HG03439 (cell line): ENCODE data around the gene PTPRK.

Experiments
- ATAC-seq: cut with Tn5 transposase; IDR thresholded peaks from one replicate; pipeline ENCODE4 v1.9.1; 2021; ENCODE audit warnings: mild to moderate bottlenecking, moderate library complexity; ENCODE audit not compliant: unreplicated experiment

Gene PTPRK

DNA sequence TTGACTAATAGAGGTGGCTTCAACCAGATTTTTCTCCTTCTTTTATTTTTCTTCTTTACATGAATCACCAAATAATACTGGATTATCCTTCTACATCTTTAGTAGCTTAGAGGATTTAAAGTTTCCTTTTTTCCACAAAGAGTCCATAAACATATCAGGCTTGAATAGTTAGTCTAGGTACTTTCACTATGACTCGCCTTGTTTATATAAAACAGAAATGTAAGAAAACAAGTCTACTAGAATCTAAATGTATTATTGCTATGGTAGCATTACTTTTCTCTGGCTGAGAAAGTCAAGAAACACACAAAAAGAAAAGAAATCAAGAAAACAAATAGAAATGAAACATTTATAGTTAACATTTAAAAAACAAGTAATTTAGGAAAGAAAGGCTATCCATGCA, 215.2 kb downstream of the PTPRK start:
- no peak for ATAC-seq

DNA sequence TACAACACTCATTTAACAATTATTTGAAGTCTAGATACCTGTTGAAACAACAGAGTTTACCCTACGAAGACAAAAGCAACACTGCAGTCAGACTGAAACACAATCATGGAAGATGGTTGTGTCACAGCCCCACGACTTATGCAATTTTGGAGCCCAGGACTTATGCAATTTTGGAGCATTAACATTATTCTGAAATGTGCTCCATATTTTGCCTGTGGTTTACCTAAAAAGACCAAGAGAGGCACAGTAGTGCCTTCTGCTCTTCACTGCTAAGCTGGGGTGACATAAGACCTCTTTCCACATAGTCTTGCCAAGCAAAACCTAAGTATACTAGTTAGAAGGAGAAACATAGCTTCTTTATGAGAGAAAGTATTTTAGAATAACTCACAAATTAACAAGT, 216.5 kb downstream of the PTPRK start:
- ATAC-seq: no peak

DNA sequence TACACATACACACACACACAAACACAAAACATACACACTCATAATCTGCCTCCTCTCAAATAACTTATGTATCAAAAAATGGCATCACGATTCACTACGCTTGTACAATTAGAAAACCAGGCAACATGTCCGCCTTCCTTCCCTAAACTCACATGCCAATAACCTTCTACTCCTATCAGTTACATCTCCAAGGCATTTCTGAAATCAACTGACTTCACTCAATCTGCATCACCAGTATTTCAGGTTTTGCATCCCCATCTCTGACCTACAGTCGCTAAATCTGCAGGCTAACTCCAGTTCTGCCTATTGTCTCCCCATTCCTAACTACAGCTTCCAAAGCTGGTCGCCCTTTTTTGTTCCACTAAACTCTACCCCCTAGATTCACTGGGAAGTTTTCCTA, 217.5 kb downstream of the PTPRK start:
- ATAC-seq: no peak

DNA sequence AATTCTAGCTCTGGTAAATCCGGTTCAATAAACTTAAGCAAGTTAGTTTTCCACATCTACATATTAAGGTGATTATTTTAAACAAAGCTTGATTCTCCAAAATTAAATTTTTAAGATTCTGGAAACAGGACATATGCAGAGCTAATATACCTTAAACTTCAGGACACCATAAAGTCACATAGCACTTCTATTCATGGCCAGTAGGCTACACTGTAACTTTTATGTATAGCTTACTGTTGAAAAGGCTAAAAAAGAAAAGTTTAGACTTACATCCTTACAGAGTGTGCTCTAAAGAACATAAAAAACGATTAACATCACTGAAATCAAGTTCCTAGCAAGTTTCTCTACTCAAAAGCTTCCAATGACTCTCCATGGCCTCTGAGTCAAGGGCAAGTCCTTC, 224.7 kb downstream of the PTPRK start:
- ATAC-seq: no peak

DNA sequence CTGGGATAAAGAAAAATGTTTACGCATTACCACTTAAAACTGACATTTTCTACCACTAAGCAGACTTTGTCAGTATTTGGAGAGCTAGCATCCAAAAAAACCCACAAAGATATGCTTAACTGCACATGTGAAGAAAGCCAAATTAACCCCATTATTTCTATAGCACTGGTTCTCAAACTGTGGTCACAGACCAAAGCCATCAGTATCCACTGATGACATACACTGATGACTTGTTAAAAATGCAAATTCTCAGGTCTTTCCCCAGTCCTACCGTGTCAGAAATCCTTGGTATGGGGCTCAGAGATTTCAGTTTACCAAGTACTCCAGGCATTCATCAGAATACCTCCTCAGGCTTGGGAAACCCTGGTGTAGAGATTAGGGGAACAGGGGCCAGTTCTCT, 230.2 kb downstream of the PTPRK start:
- ATAC-seq: no peak

DNA sequence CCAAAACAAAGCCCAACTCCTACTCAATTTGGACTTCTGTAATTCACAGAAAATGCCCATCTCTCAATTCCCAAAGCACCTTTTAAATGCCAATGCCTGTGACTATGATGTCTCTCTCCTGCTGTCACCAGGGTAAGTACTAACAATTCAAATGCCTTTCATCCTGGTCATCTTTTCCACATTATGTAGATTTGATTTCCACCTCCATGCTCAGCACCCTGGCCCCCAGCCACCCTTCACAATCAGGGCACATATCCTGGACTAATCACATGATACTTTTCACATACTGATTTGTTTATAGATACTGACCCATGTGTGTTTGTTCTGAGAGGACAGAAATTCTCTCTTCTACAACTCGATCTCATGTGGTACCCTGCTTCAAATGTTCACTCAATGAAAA, 236.3 kb downstream of the PTPRK start:
- no peak for ATAC-seq

DNA sequence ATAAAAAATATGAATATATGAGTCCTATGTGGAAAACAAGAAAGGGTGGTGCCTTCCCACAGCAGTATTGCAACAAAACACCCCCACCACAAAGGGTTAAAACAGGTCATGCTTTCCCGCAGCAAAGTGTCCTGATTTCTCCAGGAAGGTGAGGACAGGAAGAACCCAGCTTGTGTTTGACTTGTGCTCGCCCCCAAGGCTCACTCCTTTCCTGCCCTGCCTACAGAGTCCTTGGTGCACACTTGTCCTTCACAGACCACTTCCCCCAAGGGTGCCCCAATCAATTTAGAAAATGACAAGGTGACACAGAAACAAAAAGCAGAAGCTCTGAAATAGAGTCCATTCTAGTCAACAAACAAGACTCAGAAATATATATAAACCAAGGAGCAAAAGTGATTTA, 237.4 kb downstream of the PTPRK start:
- ATAC-seq: no peak

DNA sequence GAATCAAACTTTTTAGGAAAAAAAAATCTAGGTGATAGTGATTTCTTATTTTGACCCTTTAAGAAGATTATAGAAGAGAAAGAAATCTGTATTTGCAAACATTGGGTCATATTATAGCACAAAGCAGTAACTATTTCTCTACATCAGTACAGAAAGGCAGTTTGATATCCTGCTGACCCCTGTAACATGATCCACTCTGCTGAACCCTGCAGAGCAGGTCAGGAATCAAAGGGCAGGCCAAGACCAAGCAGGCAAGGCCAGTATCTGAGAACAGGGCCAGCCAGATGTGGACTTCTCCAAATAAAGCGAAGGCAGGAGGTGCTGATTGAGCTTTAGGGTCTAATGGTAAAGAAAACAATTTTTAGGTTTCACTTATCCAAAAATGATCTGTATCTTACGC, 239.4 kb downstream of the PTPRK start:
- ATAC-seq: no peak

DNA sequence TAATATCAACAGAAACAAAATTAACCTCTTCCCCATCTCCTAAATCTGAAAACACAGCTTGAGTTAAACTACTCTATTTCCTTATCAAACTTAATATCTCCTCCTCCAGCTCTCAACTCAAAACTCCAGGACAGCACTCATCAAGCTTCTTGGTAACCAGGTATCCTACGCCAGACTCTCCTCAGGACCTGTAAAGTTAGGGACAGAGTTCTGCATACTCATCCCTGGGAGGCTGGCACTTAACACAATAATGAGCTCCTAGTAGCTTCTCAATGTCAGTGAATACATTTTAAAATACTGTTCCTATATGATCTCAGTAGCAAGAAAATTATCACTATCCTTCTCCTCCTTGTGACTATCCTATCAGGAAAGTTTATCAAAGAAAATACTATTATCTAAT, 240.3 kb downstream of the PTPRK start:
- ATAC-seq: no peak

DNA sequence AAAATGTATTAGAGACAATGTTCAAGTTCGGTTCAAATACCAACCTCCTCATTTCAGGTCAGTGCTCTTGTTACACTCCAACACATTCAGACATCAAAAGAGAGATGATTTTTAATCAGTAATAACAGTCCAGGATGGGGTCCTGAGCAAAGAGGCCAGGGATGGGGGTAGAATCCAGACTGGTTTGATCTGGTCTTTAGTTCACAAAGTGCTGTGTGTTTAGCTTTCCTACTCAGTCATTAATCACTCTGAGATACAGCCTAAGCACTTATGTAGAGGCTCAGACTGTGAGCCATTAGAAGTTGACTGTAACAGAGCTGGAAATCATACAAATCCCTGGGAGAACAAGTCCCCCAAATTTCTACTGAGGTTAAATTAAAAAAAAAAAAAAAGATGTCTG, 241.6 kb downstream of the PTPRK start:
- no peak for ATAC-seq

DNA sequence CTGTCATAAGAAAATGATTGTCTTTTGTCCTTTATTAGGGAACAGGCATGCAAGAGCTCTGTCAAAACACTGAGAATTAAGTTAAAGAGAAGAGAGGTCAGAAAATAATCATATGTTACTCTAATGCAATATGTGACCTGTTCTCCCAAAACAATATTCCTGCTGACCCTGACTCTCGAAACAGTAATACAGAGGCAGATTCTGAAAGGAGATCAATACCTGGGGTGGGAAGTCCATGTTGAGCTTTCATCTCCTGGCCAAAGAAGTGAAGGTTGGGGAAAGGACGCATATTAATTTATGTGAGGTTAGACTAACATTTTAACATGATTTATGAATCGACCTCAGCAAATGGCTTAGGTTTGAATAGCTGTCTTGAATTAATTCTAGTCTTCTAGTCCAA, 243.0 kb downstream of the PTPRK start:
- ATAC-seq: no peak

DNA sequence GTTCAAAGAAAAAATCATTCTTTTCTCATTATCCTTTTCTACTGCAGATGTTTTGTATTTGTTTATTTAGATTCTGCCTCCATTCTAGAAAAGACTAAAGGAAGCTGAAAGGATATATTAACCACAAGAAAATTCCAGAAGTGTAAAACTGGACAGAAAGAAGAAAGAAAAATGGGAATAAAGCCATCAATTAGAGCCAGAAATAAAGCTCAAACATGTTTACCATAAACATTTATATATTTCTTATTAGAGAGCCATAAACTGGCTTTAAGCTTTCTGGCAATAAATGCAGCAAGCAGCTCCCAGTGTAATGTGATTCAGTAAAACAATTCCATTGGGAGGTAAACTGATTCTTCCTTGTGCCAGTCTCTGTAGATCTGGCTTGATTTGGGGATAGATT, 244.1 kb downstream of the PTPRK start:
- no peak for ATAC-seq

DNA sequence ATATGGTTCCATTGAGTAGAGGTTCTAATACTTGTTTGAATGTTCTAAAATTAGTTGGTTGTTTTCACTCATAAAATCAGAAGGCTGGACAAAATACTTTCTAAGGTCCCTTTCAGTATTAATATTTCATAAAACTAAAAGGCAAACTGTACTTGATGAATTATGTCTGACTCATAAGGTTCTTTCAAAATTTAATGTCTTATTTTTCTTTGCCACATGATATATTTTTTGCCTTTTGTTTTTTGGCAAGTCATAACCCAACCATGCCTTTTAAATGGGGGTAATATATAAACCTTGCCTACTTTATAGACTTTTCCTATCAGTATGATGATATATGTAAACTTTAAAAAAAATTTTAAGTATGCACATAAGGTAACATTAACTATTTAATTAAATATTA, 244.7 kb downstream of the PTPRK start:
- no peak for ATAC-seq

DNA sequence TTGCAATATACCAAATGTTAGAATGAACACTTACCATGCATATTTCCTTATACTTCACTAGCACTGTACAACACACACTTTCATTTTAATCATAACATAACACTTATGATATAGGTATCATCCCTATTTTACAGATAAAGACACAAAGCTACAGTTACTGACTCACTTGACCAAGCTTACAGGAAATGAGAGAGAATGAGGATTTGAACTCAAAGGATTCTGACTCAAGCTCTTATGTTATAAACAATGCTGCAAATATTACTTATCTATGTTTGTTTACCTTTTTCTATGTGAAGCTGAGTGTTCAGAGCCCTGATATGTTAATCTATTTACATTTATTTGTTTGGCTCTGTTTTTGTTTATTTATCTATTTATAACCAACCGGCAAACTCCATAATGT, 245.4 kb downstream of the PTPRK start:
- ATAC-seq: no peak

DNA sequence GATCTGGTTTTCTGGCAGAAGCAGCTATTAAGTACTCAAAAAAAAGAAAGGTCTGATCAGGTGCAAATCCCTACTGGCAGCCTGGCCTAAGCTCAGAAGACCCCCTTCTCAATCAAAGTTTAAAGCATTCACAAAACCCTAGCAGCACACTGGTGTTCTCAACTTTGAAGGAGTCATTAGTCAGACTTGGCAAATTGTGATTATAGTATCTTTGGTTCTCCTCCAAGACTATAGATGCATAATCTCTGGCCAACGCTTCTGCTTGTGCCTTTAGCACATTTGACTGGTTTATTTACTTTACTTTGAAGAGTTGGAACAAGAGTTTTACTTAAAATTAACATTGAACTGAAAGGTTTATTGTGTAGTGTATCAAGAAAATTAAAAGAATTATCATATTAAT, 248.9 kb downstream of the PTPRK start:
- ATAC-seq: no peak

DNA sequence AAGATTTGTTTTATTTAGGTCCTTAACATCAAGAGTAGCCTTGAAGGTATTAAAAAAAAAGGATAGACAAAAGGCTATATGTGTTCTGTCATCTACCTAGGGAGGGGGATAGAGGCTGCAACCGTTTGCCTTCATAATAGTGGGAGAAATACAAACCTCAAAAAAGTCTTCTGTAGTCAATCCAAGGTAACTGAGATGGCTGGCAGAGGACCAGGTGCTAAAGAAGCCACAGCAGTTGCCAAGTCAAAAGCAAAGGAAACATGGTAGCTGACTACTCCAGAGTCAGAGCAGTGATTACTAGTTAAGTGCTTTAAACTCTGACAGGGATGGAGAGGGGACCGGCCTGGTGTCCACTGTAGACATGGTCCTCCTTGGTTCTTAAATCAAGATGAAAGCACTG, 249.4 kb downstream of the PTPRK start:
- ATAC-seq: no peak

DNA sequence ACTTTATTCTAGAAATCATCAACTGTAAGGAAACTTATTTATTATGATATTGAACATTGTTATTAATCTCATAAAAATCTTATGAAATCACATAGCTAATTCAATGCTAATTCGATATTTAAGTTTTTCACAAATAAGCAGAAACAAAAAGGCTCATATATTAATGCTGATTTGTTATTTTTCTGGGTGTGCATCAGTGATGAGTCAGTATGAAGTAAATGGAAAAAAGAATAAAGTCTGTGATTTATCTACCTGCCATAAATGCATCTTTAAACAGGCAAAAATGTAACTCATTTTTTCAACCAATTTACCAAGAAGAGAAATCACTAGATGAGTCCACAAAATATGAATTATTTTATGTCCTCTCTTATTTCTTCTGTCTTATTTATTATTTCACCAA, 253.5 kb downstream of the PTPRK start:
- no peak for ATAC-seq

DNA sequence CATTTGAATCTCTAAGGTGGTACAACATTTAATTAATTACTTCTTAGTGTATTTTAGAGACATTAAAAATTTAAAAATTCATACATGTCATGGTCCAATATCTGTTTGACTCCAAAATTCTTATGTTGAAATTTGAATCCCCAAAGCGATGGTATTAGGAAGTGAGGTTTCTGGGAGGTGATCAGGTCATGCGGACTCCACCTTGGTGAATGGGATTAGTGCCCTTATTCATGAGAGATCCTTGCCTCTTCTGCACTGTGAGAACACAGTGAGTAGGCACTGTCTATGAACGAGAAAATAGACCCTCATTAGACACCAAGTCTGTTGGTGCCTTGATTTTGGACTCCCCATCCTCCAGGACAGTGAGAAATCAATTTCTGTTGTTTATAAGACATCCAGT, 254.7 kb downstream of the PTPRK start:
- no peak for ATAC-seq

DNA sequence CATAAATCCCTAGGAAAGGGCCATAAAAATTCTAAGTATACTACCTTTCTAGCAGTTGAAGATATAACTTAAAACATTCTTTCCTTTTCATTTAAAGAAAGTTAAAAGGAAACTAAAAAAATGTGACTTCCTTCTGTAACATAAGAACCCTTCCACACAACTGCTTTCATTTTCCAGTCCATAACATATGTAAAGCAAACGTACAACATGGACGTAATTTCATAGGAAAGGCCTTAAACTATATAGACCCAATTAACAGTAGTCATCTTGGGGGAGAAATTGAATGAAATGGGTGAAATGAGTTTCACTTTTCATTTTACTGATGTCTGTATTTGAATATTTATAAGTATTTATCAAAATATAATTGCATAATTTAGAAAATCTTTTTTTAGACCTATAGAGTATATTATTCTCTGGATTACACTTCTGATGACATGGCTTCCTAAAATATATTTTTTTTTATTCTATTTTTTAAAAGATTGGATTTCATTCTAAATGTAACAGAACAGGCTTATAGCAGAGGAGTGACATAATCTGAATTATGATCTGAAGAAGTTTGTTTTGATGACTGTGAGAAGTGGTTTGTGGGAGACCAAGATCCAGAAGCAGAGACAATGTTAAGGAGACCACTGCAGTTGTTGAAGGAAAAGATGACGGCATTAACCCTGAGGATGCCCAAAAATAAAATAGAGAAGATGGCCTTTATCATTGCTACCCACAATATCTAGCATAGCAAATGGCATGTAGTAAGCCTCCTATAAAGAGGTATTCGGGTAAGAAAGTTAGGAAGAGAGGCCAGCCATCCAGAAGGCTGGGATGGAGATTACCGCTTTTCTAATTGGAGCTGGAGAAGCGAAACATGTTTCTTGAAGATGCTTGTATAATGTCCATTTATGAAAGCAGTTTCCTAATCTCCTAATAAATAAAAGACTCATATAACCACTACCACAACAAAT, 260.4 kb downstream of the PTPRK start:
- ATAC-seq: no peak

DNA sequence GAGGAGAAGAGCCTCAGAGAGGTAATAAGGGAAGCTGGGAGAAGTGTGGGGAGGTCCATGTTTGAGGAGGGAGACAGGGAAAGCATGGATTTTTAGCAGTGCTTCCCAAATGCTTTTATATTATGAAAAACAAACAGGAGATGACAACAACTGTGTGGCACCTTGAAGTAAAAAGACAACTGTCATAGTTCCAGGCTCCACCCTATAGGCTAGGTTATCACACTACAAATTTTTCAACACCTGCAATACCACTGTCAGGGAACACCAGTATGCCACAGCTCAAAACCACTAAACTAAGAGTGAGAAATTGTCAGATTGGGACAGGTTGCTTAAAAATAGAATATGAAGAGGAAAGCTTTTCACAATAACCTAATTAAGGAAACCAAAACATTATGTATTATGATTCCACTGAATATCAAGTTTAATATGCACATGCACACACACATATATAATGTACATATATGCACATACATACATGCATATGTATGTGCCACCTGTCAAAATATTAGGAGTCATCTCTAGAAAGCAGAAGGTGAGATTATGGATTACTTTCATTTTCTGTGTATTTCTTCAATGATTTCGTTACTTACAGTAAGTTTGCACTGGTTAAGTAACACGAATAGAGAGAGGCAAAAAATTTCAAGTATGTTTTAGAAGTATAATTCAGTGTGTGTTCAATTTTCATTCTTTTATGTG, 261.2 kb downstream of the PTPRK start:
- peak; percentile 81 for ATAC-seq

DNA sequence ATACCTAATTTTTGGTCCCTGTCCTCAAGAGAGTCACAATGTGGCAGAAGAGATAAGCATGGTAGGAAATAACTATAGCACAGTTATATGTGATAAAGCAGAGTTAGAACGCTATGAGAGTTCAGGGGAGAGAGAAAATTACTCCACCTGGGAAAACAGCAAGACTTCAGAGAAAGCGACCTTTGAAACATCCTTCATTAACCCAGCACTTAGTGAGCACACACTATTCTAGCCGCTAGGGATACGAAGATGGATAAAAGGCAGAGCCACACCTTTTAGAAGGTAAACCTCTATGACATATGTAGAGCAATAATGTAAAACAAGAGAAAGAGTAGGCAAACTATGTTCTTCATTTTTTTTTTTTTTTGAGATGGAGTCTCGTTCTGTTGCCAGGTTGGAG, 264.3 kb downstream of the PTPRK start:
- ATAC-seq: no peak
